Mucosa of descending colon (tissue), 3 donors: ENCODE data around the gene ALOXE3. TPM values are rescaled to one million over a fixed set of nuclear protein-coding genes. Genes with fewer than 3 reads are reported as not detected.
A peak's percentile ranks its signal among the peaks of the same experiment; 100 is the strongest.
"Not testable (repeated sequence)": the region's sequence is repeated elsewhere in the genome, so short reads cannot be mapped to it uniquely, and the experiment has no call there.

Experiments used
- ATAC-seq: fragments of 200-7000 bp; cut with Tn5 transposase; one replicate; pipeline ENCODE4 v1.9.1; 2020; ENCODE audit warnings: mild to moderate bottlenecking, moderate library complexity
- DNase-seq, 3 donors: peaks; one replicate each; pipeline ENCODE4 v3.0.0-alpha.2; 2020
- H3K36me3 ChIP-seq: fragments of 200-600 bp; one replicate; pipeline ENCODE4 v1.8.0; 2021; ENCODE audit warnings: low read depth, mild to moderate bottlenecking
- H3K4me1 ChIP-seq: fragments of 200-600 bp; one replicate; pipeline ENCODE4 v1.8.0; 2021; ENCODE audit warnings: low read depth, mild to moderate bottlenecking
- H3K4me3 ChIP-seq: fragments of 200-600 bp; one replicate; pipeline ENCODE4 v1.8.0; 2021; ENCODE audit warnings: mild to moderate bottlenecking
- H3K9me3 ChIP-seq: fragments of 200-600 bp; one replicate; pipeline ENCODE4 v1.8.0; 2021; ENCODE audit warnings: mild to moderate bottlenecking
- intact Hi-C, 2 donors: fragments of 100-400 bp; cut with DNase I in 1 of 2; cut with micrococcal nuclease in 1 of 2; formaldehyde crosslinking; loops; one replicate each; pipeline versions ENCODE4 v1.11.0 to v1.11.1; 2022; cut with DNase I, micrococcal nuclease
- total RNA-seq, 3 donors: library from RNA; stranded (reverse); fragmentation: NEBNext Ultra II Directional in 2 of 3; extraction: Animal tissue kit (Norgen Biotek cat#: 25700) in 2 of 3; gene quantifications; one replicate each; pipeline versions ENCODE4 v1.2.1 to v1.2.4, GENCODE V29; 2021 to 2023
- TF ChIP-seq, protein P1 (sequence below): fragments of 200-600 bp; IDR thresholded peaks from one replicate; pipeline ENCODE4 v1.8.0; 2022; ENCODE audit warnings: antibody characterized with exemption, mild to moderate bottlenecking
- donor health status: DM: no; HTN: no; CAD: no; lungs with moderate emphysema.
- donor health status: DM: no; HTN: no; CAD: no.
- donor health status: DM: no; HTN: yes; CAD: no.

Gene ALOXE3
- total RNA-seq, 3 donors from 2014 or later: not detected

DNA sequence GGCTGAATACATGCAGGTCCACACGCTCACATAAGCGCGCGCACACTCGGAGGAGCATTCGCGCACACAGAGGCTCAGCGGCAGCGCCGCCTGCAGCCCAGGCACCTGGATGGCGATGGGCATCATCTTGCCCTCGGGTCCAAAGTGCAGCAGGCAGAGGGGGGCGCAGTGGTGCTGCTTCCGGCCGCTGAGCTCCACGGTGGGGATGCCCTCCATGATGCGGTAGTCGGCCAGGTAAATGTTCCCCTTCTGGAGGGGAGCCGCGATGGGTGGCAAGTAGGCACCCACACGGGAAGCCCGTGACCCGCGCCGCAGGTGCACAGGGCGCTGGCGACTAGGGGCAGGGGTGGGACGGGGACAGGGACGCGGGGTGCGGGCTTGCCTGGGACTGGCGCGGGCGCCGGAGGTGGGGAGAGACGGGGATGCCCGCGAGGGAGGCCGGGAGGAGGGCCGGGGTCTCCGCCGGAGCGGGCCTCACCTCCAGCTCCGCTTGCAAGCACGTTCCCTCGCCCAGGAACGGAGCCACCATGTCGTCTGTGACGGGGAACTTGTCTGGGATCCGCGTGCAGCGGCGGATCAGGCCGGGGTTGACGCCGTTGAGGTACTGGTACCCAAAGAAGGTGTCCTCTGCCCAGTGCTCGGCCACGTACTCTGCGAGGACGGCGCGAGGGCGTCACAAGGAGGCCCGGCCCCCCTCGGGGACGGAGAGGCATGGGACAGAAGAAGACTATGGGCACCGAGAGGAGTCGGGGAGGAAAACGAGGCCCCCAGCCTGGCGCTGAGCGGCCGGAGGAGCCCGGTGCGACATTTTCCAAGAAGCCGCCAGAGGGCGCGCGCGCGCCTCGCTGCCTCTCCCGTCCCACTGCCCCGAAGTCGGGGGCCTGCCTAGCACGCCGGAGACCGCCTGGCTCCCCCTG lies 38.8 kb downstream of the ALOXE3 start:
- ATAC-seq: peak; percentile 89
- Histone ChIP-seq H3K9me3 (no peaks in the 10 kb centered on the region), H3K4me1 (peaks cover 8% of the 10 kb centered on the region), H3K4me3 (no peak overlapping the region), H3K36me3 (no peaks in the 10 kb centered on the region)
- intact Hi-C loops: loop anchor here in 1 of 2 donors (10.0 kb wide), 1 partner anchor 225 kb away; no protein-coding TSS in a partner anchor
- DNase-seq: peak; percentile 79 to 84 (median 81)
- TF ChIP-seq, protein P1, sequence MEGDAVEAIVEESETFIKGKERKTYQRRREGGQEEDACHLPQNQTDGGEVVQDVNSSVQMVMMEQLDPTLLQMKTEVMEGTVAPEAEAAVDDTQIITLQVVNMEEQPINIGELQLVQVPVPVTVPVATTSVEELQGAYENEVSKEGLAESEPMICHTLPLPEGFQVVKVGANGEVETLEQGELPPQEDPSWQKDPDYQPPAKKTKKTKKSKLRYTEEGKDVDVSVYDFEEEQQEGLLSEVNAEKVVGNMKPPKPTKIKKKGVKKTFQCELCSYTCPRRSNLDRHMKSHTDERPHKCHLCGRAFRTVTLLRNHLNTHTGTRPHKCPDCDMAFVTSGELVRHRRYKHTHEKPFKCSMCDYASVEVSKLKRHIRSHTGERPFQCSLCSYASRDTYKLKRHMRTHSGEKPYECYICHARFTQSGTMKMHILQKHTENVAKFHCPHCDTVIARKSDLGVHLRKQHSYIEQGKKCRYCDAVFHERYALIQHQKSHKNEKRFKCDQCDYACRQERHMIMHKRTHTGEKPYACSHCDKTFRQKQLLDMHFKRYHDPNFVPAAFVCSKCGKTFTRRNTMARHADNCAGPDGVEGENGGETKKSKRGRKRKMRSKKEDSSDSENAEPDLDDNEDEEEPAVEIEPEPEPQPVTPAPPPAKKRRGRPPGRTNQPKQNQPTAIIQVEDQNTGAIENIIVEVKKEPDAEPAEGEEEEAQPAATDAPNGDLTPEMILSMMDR: peak; percentile 86

DNA sequence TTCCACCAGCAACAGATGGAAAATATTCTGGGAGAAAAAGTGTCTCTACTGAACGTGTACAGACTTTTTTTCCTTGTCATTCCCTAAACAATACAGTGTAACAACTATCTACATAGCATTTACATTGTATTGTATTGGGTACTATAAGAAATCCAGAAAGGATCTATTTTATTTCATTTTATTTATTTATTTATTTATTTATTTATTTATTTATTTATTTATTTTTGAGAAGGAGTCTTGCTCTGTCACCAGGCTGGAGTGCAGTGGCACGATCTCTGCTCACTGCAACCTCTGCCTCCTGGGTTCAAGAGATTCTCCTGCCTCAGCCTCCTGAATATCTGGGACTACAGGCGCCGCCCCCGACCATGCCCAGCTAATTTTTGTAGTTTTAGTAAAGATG lies 40.4 kb downstream of the ALOXE3 start:
- intact Hi-C loops, H3K9me3 ChIP-seq, H3K4me3 ChIP-seq, ATAC-seq, DNase-seq, H3K36me3 ChIP-seq: not testable (repeated sequence)
- H3K4me1 ChIP-seq: peaks cover 15% of the 10 kb centered on the region

DNA sequence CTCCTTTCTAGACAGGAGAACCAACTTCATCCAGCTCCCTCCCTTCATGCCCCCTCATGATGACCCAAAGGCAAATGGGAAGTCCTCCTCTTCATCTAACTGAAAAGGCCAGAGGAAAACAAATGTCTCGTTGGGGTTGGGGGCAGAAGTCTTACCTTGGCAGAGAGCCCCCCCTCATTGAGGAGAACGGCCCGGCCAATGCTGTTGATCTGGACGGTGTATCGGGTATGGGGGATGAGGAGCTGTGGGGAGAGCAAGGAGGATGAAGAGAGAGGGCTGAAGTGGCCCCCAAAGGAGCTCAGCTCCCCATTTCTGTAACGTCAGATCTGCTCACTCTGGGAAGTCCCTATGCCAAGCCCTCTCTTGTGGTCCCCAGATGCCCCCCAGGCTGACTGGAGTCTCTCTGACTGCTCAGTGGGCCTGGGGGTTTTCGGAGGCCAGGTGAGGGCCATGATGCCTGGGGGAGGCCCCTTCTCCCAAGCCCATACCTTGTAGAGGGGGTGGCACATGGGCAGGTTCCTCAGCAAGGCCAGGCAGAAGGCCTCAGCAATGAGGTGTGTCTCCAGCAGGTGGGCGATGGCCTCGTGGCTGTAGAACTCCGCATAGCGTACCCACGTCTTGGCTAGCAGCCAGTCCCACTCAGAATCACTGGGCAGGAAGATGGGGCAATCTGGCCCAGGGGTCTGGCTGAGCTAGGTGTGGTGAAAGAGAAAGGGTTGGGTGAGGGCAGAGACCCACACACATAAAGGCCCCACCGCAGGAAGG lies 41.6 kb downstream of the ALOXE3 start:
- no peaks in the 10 kb centered on the region for H3K9me3 ChIP-seq
- TF ChIP-seq, protein P1: no peak
- H3K4me1 ChIP-seq: peaks cover 18% of the 10 kb centered on the region
- intact Hi-C loops: no loop called here
- ATAC-seq (no peak), DNase-seq (no peak)
- H3K36me3 ChIP-seq: no peaks in the 10 kb centered on the region
- no peak overlapping the region for H3K4me3 ChIP-seq

DNA sequence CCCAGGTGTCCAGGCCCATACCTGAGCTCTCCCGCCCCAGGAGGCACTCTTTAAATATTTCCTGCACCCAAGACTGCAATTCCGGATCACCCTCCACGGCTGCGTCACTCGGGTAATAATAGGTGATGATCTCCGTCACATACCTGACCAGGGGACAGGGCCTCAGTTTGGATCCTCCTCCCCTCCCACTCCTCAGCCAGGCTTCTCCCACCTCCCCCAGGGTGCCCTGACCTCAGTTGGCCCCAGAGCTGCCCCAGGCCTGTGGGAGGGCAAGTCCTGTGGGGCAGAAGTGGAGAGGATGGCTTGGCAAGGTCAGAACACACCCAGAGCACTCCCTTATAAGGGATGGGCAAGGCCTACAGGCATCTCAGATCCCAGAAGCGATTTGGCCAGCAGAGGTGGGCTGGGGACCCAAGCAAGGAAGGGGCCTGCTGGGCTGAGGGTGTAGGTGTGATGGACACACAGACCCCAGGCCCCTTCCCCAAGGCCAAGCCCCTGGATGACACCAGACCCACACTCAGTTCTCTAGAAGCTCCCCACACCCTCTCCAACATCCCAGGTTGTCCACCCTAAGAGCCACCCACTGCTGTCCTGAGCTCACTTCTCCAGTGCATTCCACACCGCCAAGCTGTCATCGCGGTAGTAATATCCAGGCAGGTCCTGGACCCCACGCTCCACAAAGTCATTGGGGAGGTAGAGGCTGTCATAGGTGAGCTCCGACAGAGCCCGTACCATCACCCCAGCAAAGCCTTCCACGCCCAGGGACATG lies 42.6 kb downstream of the ALOXE3 start:
- intact Hi-C loops: no loop called here
- H3K4me3 ChIP-seq: no peak overlapping the region
- no peak for ATAC-seq

DNA sequence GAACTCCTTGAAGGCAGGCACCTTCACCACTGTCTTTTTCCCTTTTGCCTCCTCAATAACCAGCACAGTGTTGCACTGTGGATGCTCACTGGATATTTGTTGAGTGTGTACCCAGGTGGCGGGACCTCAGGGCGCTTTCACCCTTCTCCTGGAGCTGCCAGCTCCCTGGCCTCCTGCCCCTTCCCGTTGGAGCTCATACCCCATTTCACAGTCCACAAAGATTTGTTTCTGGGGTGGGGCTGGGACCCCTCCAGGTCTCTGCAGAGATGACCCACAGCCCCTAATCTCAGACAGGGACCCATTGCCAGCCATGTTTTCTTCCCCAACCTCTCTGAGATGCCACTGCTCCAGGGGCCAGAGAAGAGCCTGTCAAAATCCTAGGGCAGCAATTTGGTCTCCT lies 43.2 kb downstream of the ALOXE3 start:
- TF ChIP-seq, protein P1: no peak
- ATAC-seq: no peak
- H3K4me3 ChIP-seq: no peak overlapping the region
- H3K36me3 ChIP-seq: no peaks in the 10 kb centered on the region
- DNase-seq: no peak
- peaks cover 22% of the 10 kb centered on the region for H3K4me1 ChIP-seq
- intact Hi-C loops: no loop called here
- no peaks in the 10 kb centered on the region for H3K9me3 ChIP-seq

More for the DNA sequence above, 42.6 kb downstream of the ALOXE3 start:
- Histone ChIP-seq H3K9me3 (no peaks in the 10 kb centered on the region), H3K4me1 (peaks cover 18% of the 10 kb centered on the region), H3K36me3 (no peaks in the 10 kb centered on the region)
- TF ChIP-seq, protein P1: no peak
- no peak for DNase-seq
